Raji (cell line): ENCODE measurements around the gene PDE9A.

ENCODE experiments used
- POLR2A ChIP-seq: IDR thresholded peaks from 2 replicates; pipeline ENCODE4 v1.6.1; 2011; ENCODE audit warnings: low read depth, low read length, control low read depth; ENCODE audit not compliant: insufficient read depth

Gene PDE9A

DNA sequence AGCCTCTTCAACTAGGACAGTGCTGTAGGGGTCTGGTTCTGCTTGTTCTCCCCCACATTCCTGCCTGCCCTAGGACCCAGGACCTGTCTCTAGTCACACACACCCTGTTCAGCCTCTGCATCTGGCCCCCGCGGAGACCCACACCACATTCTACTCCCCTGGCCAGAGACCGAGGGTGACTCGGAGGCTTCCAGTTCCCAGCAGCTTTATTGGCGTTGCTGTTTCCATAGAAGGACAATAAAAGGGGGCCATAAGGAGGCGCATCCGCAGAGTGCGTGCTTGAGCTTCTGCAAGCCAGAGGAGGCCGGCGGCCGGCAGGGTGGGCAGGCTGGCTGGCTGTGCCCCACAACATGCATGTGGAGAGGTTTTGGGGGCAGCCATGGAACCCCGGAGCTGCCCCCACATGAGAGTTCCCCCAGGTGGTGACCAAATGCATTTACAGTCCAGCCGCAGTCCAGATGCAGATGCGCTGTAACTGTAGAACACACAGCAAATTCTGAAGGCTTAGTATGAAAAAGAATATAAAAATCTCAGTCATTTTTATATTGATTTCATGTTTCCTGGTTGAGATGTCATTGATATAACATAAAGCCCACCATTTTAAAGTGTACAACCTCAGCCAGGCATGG is 52.4 kb downstream of the PDE9A start:
- TF ChIP-seq POLR2A: no peak

DNA sequence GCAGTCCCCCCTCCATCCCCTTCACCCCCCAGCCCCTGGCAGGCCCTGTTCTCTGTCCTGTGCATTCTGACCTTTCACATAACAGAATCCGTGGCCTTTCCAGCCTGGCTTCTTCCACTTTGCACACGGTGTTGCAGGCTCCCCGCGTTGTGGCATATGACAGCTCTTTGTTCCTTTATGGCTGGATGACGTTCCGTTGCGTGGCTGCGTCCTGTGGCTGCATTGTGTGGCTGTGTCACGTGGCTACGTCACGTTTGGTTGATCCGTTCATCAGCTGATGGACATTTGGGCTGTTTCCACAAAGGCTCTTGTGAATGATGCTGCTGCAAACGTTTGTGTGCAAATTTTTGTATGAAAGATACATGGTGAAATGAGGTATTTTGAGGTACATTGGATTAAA is 53.3 kb downstream of the PDE9A start:
- TF ChIP-seq POLR2A: no peak

DNA sequence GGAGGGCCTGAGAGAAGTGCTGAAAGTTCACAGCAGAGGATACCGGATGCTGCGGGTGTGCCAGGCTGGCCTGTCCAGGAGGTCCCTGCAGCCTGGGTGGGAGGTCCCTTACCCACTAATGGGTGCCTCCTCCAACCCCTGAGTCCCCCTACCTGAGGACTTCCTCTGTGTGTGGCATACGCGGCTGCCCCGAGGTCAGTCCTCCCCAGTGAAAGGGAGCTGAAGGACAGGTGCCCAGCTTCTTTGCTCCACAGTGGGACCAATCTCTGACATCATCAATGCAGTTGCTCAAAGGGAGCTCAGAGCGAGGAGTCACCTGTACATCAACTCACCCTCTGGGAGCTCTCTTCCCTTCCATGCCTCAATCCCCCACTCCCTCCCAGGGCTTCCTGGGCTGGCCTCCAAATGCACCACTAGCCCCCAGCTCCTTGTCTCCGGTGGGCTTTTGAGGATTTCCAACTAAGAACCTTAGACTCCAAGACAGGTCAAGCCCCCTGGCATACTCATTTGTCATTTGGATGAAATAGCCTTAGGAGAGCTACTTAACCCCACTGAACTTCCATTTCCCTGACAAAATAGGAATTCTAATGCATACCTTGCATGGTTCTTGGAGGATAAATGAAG is 53.9 kb downstream of the PDE9A start:
- TF ChIP-seq POLR2A: no peak

DNA sequence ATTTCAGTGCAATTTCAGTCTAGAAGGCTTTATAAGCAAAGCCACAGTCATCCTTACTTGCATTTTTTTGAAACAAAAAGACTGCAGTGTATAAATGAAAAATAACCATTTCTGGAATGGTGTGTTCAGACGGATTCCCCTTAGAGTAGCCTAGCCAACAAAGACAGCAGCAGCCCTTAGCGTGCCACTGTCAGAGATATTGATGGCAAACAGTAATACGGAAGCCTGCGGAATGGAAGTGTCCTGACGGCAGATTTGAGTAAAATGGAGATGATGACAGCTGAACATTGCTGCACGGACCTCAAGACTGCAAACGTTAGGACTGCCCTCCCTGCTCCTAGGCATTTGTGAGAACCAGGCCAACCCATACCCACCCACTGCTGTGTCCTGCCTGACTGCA is 54.7 kb downstream of the PDE9A start:
- no peak for TF ChIP-seq POLR2A

DNA sequence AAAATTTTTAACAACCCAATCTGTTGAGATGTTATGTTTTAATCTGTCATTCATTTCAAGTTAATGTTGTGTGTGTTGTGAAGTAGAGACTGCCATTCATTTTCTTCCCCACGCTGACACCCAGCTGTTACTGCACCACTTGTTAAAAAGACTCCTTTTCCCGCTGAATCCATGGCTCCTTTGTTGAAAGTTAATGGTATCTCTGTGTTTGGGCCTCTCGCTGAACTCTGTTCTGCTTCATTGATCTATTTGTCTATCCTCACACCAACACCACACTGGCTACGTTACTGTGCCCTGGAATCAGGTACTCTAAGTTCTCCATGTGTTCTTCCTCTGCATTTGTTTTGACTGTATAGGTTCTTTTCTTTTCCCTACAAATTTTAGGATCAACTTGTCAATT is 58.2 kb downstream of the PDE9A start:
- TF ChIP-seq POLR2A: no peak

DNA sequence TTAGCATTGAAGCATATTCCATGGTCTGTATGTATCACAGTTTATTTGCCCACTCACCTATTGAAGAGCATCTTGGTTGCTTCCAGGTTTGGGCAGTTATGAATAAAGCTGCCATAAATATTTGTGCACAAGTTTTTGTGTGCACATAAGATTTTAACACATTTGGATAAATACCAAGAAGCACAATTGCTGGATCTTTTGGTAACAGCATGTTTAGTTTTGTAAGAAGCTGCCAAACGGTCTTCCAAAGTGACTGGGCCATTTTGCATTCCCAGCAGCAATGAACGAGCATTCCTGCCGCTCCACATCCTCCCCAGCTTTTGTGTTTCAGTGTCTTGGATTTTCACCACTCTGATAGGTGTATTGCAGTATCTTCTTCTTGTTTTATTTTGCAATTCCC is 62.7 kb downstream of the PDE9A start:
- no peak for TF ChIP-seq POLR2A

DNA sequence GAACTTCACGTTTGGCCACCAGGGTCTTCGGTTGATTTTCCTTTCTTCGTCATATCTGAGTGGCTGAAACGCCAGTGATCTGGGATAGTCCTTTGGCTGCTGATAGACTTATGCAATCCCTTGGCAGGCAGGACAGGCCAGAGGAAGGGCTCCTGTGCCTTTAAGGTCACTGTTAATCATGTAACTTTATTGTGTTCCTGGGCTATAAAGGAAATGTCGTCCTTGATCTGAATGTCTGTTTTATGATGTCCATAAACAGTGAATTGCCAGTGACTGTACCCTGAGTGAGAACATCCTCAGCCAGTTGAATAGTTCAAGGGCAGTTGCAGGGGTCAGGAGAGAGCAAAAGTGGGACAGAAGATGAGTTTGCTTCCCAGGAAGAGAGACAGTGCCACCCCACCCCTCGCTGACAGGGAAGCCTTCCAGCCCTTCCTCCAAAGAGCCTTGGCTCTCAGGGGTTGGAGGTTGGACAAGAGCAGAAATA is 68.0 kb downstream of the PDE9A start:
- no peak for TF ChIP-seq POLR2A

DNA sequence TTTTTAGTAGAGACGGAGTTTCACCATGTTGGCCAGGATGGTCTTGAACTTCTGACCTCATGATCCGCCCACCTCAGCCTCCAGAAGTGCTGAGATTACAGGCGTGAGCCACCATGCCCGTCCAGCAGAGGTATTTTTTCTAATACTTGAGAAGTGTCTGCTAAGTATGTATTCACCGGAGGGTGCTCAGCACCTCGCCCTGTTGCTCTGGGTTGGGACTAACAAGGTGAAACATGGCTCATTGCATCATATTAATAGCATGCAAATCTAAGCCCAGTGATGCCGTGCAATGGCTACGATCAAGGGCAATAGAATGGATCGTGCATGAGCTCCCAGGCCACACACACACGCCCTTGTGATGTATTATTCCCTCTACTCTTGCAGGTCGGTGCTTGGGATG is 68.7 kb downstream of the PDE9A start:
- TF ChIP-seq POLR2A: no peak

DNA sequence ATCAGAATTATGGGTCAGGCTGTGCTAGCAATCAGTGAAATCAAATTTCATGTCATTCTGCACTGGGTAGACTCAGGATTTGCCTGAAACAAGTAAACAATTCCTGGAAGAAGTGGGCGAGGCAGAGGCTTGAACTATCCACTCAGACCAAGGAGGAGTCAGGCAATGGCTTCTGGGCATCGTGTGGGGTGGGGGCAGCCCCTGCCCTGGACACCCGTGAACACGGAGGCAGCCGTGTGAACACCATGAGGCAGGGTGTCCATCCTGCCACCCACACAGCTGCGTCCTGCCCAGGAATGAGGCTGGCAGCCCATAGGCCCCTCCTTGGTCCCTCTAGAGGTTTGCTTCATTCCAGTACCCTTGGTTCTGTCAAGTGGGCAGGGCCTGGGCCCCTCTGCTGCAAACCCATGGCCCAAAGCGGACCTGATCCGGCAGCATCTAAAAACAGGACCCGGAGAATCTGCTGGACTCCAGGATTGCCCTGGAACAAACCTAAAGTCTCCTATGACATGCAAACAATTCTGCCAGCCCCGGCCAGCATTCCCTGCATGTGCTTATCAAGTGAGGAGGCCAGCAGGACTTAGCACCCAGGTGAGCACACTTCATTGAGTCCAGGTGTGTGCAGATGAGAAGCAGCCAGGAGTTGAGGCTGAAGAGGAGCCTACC is 69.5 kb downstream of the PDE9A start:
- TF ChIP-seq POLR2A: no peak

DNA sequence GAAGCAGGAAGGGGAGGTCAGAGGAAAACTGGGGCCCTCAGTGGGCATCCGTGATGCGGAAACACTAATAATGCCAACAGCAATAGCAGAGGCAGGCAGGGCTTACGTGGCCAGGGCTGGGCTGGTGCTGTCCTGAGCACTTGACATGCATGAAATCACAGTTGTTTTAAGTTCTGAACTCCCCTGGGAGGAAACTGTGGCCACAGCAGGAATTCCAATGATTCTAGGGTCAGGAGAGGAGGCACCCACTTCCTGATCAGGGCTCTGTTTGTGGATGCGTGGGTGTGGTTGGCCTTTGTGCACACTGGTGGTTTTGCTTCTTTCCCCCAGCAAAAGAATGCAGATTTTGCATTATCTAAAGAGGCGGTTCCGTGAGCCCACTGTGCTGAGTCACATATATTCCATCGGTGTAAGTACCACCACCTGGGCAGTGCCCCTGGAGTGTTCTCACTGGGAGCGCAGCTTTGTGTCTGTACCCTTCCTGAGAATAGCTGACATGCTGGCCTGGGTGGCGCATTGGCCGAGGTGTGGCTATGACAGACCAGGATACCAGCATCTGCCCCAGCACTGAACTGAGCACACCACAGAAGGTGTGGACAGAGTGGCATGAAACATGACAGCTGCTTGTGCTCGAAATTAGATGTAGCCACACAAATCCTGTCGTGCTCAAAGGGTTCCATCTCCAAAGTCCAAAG is 71.0 kb downstream of the PDE9A start:
- TF ChIP-seq POLR2A: no peak

DNA sequence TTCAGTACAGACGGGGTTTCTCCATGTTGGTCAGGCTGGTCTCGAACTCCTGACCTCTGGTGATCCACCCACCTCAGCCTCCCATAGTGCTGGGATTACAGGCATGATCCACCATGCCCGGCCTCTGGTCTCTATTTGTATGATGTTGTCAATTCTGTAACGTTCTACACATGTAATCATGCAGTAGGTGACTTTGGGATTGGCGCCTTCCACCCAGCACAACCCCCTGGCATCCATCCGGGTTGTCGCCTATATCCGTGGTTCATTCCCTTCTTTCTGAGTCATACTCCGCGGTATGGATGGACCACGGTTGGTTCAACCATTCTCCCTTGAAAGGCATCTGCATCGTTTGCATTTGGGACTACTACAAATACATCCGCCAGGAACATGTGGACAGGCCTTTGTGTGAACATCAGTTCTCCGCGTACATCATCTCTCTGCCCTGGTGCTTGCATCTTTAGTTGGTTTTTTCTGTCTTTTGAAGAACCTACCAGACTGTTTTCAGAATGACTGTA is 72.1 kb downstream of the PDE9A start:
- TF ChIP-seq POLR2A: no peak

DNA sequence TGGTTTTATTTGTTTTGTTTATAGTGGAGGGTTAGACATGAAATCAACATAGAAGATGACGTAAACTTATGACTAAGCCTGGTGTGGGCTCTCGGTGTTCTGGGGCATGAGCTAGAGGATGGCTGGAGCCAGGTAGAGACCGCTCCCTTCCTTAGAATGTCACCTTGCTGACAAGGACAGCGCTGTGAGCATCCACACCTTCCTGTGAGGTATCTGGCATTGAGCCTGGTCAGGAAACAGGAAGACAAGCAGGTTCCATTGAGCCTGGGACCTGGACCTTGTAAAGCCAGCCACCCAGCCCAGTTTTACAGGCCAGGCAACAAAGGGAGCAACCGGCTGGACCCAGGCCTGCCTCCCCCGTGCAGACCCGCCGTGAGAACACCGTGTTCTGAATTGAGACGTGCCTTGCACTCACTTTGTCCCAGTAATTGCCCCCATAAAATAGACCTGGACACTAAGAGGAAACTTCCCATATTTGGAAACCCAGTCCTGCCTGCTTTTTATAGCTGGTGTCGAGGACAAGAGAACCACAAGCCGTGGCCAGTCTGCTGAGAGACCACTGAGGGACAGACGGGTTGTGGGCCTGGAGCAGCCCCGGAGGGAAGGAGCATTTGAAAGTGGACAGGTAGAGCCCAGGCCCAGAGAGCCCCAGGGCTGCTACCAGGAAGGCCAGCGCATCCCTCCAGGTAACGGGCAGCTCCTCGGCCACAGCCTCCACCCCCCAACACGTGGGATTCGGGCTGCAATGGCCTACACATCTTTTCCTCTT is 78.0 kb downstream of the PDE9A start:
- no peak for TF ChIP-seq POLR2A

DNA sequence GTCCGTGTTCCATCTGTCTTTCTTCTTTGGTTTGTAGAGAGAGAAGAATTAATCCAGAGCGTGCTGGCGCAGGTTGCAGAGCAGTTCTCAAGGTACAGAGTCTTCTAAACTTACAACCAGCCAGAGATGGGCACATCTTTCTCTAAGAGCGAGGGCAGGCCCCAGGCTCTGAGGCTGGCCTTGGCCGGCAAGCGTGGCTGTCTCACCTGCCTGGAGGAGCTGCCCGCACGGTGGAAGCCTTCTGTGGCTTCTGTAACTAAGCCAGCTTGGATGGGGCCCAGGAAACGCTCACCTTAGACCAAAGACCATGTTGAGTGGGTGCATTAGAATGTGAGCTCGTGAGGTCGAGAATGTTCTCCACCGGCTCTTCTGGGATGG is 78.6 kb downstream of the PDE9A start:
- TF ChIP-seq POLR2A: no peak

DNA sequence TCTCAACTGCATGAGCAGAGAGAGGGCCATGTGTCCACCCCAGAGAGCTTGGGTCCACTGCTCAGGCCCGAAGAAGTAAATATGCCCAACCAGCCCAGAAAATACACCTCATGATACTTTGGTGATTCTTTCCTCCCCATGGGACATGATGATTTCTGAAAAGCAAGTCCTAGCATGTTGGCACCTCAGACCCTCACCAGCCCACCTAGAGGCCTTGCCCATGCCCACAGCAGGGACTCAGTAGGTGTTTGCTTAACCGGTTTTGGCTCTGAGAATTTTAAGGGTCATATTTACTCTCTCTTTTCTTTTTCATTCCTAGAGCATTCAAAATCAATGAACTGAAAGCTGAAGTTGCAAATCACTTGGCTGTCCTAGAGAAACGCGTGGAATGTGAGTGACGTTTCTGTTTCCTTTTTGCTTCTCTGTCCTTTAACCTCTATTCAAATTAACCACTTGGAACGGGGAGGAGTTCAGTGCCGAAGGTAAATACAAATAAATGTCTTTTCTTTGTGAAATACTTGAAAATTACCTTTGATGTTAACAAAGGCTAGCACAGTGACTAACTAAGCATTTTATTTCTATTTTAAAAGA is 79.7 kb downstream of the PDE9A start:
- TF ChIP-seq POLR2A: no peak

DNA sequence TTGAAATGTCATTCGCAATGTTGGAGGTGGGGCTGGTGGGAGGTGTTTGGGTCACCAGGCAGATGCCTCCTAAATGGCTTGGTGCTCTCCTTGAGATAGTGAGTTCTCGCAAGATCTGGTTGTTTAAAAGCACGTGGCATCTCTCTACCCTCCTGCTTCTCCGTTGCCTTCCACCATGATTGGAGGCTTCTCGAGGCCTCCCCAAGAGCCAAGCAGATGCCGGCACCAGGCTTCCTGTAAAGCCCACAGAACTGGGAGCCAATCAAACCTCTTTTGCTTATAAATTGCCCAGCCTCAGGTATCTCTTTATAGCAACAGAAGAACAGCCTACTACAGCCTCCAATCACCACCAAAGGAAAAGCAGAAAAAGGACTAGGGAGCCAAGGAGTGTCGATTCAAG is 80.5 kb downstream of the PDE9A start:
- TF ChIP-seq POLR2A: no peak

DNA sequence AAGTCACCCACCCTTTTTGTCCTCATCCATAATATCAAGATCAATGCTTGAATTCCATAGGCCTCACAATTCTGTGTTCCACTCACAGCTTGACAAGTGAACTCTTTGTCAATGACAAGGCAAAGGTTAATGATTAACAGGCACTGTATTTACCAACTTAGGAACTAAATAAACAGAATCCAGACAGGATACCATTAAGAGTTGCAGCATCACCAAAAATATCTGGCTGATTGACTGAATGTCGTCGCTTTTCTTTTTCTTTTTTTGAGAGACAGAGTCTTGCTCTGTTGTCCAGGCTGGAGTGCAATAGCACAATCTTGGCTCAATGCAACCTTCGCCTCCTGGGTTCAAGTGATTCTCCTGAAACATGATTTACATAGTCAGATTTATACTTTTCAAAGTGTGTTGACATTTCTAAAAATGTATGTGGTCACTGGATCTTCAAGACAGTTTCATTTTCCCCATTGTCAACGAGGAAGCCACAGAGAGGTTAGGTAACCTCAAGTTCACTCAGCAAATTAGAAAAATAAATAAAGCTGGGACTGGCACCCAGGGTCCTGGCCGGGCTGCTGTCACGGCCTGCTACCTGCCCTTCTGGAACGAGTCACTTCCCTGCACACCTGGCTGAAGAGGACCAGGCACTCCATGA is 81.0 kb downstream of the PDE9A start:
- TF ChIP-seq POLR2A: no peak
